ENCODE results near the gene ADAMTS18. TPM values are rescaled to one million over a fixed set of nuclear protein-coding genes. Genes with fewer than 3 reads are reported as not detected.

Gene ADAMTS18
- total RNA-seq, 1 donor from 2014 or later = not detected

- intact Hi-C loops (cut with micrococcal nuclease) = no loop called here
These were observed 4.3 kb upstream of the ADAMTS18 start for GRCh38 chr16:77439106-77439505.

DNA sequence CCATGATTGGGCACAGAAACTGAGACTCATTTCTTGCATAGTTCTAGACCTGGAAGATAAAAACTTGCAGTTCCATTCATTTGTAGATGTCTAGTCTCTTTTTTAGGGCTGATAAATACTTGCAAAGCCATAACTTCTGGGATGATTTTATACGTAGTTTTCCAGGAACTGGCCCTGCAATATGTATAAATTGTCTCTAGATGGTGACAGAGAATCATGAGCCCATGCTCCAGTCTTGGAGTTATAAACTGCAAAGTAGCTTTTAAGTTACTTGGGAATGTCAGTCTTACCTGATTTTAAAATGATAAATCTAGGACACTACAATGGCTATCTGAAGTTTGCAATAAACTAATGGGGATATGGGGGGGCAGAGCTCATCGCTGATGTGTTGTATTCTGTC, 3.0 kb upstream of the ADAMTS18 start:
- intact Hi-C loops (cut with micrococcal nuclease) = no loop called here

GRCh38 chr16:77435272-77435820, 512 bp upstream of the ADAMTS18 start:
- intact Hi-C loops (cut with micrococcal nuclease) = no loop called here

- intact Hi-C loops (cut with micrococcal nuclease) = no loop called here
These were observed 758 bp downstream of the ADAMTS18 start for GRCh38 chr16:77434022-77434529.

DNA sequence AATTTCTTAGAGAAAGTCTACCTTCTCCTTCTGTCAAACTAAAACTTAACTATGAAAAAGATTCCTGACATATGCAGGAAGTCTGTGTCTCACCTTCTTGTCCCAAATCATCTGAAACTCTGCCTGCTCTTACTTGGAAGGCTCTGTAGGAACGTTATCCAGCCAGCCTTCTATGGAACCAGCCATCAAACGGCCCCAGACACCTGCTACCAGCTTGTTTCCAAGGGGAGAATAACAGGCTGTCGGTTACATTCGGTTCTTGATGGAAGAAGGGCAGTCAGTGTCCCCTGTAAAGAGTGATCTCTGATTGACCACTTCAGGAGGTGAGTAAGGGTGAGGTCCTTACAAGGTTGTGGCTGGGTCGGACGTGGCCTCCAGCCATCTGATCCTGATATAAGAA, 1.7 kb downstream of the ADAMTS18 start:
- intact Hi-C loops (cut with micrococcal nuclease) = no loop called here

DNA sequence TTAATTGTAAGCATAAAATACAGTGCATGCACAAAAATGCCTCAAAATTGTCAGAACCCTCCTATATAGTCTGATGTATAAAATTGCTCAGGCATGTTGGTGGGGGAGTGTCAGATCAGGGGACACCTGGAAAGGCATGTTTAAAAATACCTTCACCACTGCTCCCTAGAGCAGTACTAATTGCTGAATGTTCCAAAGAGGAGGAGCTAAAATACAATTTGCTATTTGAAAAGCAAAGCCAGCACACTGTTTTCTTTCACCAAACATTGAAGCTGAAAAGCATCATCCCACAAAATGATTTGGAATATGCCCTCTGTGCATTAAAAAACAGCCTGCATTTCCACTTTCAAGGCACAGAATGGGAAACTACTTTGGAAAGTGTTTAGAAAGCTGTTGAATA, 2.6 kb downstream of the ADAMTS18 start:
- intact Hi-C loops (cut with micrococcal nuclease) = no loop called here

GRCh38 chr16:77430787-77431585, 3.8 kb downstream of the ADAMTS18 start:
- intact Hi-C loops (cut with micrococcal nuclease) = no loop called here

GRCh38 chr16:77430360-77430759, 4.5 kb downstream of the ADAMTS18 start:
- intact Hi-C loops (cut with micrococcal nuclease) = no loop called here

DNA sequence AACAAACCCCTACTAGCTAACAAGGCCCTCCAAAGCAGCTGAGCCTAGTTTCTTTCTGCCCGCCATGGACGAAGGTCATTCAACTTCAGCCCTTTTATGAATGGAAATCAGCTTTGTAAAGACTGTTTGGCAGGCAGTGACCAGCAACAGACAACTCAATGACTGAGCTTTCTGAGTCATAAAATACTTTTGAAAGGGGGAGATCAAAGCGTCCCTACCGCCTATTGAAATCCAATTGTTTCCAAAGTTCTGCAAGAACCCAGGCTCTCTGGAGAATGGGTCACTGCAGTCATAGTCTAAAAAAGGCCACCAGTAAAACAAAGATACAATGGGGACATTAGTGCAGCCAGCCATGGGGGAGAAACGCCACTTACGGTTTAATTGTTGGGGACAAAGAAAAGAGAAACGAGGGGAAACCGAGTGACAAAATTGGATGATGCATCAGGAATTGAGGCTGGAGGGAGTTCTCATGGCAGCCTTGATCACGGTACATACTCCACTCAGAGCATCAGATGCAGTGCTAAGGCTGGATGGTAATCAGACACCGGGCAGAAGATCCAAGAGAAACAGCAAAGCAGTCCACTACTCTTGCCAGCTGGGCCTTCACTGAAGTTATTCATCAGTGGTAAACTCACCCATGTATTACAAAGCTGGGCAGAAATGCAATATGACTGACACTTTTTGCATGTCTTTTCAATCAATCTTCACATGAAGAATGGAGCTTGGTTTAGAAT, 9.8 kb downstream of the ADAMTS18 start:
- intact Hi-C loops (cut with micrococcal nuclease) = no loop called here

DNA sequence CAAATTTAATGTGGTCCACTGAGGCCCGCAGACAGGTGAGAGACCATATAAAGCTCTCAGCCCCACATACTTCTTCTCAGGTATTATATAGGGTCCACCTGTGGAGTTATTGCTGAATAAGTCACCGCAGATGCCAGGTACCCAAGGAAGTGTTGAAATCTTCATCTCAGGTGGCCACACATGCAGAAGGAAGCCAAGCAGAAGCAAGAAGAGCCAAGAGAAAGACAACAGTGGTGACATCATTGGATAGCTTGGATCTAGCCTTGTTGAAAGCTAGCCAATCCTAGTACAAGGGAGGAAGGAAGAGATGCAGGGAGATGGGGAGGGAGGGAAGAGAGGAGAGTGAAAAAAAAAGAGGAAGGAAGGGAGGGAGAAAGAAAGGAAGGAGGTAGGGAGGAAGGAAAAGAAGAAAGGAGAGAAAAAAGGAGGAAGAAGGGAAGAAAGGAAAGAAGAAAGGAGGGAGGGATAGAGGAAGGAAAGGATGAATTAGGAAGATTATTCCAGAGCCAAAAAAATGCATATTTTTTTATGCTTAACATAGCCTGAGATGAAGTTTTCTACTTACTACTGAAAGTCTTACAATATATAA, 12.5 kb downstream of the ADAMTS18 start:
- intact Hi-C loops (cut with micrococcal nuclease) = no loop called here

- intact Hi-C loops (cut with micrococcal nuclease) = no loop called here
These were observed 17.8 kb downstream of the ADAMTS18 start for GRCh38 chr16:77416939-77417480.

- intact Hi-C loops (cut with micrococcal nuclease) = no loop called here
These were observed 20.0 kb downstream of the ADAMTS18 start for GRCh38 chr16:77414752-77415231.

- intact Hi-C loops (cut with micrococcal nuclease) = no loop called here
These were observed 24.4 kb downstream of the ADAMTS18 start for GRCh38 chr16:77410449-77410848.

GRCh38 chr16:77409311-77409710, 25.5 kb downstream of the ADAMTS18 start:
- intact Hi-C loops (cut with micrococcal nuclease) = no loop called here

- intact Hi-C loops (cut with micrococcal nuclease) = no loop called here
These were observed 26.2 kb downstream of the ADAMTS18 start for GRCh38 chr16:77408607-77409006.

DNA sequence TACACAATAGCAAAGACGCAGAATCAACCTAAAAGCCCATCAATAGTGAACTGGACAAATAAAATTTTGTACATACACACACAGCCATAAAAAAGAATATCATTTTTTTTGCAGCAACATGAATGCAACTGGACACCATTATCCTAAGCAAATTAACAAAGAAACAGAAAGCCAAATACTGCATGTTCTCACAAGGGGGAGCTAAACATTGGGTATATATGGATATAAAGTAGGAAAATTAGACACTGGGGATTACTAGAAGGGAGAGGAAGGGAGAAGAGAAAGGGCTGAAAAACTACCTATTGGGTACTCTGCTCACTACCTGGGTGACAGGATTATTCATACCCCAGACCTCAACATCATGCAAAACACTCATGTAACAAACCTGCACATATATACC, 28.2 kb downstream of the ADAMTS18 start:
- intact Hi-C loops (cut with micrococcal nuclease) = no loop called here

GRCh38 chr16:77404775-77405174, 30.1 kb downstream of the ADAMTS18 start:
- intact Hi-C loops (cut with micrococcal nuclease) = no loop called here

DNA sequence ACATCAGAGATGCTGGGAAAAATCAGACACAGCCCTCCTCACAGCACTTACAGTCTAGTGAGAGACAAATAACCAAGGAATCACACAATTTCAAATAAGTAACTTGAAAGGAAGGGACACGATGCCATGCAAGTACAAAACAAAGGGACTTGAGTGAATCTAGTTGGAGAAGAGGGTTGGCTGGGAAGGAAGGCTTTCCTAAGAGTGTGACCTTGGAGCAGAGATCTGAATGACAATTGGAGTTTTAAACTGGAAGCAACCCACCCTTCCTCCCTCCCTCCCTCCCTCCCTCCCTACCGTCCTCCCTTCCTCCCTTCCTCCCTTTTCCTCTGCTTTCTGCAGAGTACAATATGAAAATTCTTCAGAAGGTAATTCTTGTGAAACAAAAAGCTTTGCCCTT, 31.1 kb downstream of the ADAMTS18 start:
- intact Hi-C loops (cut with micrococcal nuclease) = no loop called here

GRCh38 chr16:77402672-77403071, 32.2 kb downstream of the ADAMTS18 start:
- intact Hi-C loops (cut with micrococcal nuclease) = no loop called here

GRCh38 chr16:77402118-77402517, 32.7 kb downstream of the ADAMTS18 start:
- intact Hi-C loops (cut with micrococcal nuclease) = no loop called here

DNA sequence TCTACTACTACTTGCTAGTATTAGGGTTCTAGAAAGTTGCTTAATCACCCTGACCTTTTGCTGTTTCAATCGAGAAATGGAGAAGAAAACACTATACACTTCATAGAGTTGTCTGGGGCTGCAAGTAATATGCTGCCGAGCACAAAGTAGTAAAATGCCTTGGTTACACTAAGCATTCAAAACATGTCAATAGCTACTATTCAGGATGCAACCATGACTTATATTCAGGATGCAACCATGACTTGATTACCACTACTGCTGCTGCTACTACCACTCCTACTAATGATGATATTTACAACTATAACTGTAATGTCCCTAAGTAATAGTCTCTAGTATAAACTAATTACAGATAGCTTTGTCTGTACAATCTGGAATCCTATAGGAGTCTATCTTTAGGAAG, 35.3 kb downstream of the ADAMTS18 start:
- intact Hi-C loops (cut with micrococcal nuclease) = no loop called here
